HepG2 (cell line): ENCODE measurements around the gene MSL2. TPM values are rescaled to one million over a fixed set of nuclear protein-coding genes. Genes with fewer than 3 reads are reported as not detected.

Experiments
- KDM5A ChIP-seq: fragments of 200-600 bp; sonication (generic); IDR thresholded peaks from 2 replicates; pipeline ENCODE4 v1.7.0; 2018; ENCODE audit warnings: antibody characterized with exemption, mild to moderate bottlenecking, low read length, borderline replicate concordance
- MBD4 ChIP-seq: IDR thresholded peaks from 2 replicates; pipeline ENCODE4 v1.6.1; 2012; ENCODE audit warnings: low read length, inconsistent platforms, borderline replicate concordance
- MTA1 ChIP-seq: sonication (generic); formaldehyde crosslinking; IDR thresholded peaks from 2 replicates; pipeline ENCODE4 v1.4.0; 2020; ENCODE audit warnings: missing genetic modification reagents, mild to moderate bottlenecking, borderline replicate concordance
- NR2F6 ChIP-seq, 2 experiments: IDR thresholded peaks; 2 replicates each; pipeline ENCODE4 v1.6.1; 2016; ENCODE audit warnings: antibody characterized with exemption in 1 of 2, mild to moderate bottlenecking in 1 of 2
- PAXIP1 ChIP-seq: sonication (generic); formaldehyde crosslinking; conservative IDR thresholded peaks from 2 replicates; pipeline ENCODE4 v1.4.0; 2020; ENCODE audit warnings: mild to moderate bottlenecking, missing genetic modification reagents, moderate library complexity
- PHF8 ChIP-seq: sonication (generic); formaldehyde crosslinking; IDR thresholded peaks from 2 replicates; pipeline ENCODE4 v1.5.0; 2020; ENCODE audit warnings: missing genetic modification reagents
- SRF ChIP-seq: IDR thresholded peaks from 2 replicates; pipeline ENCODE4 v1.6.1; 2011; ENCODE audit warnings: mild to moderate bottlenecking, low read depth, low read length, moderate library complexity
- TSC22D2 ChIP-seq: sonication (generic); formaldehyde crosslinking; IDR thresholded peaks from 2 replicates; pipeline ENCODE4 v1.5.1; 2020; ENCODE audit warnings: missing genetic modification reagents, mild to moderate bottlenecking, borderline replicate concordance
- ZHX2 ChIP-seq, 2 experiments: sonication (generic) in 1 of 2; formaldehyde crosslinking in 1 of 2; IDR thresholded peaks; 2 replicates each; pipeline versions ENCODE4 v1.6.1 to v1.9.0; 2014 to 2022; ENCODE audit warnings: antibody characterized with exemption in 1 of 2, borderline replicate concordance in 1 of 2, inconsistent platforms in 1 of 2, low read depth in 1 of 2, missing genetic modification reagents in 1 of 2
- ZMYM2 ChIP-seq: sonication (generic); formaldehyde crosslinking; IDR thresholded peaks from 2 replicates; pipeline ENCODE4 v1.8.0; 2022; ENCODE audit warnings: mild to moderate bottlenecking, missing genetic modification reagents
- ZNF138 ChIP-seq: sonication (generic); formaldehyde crosslinking; IDR thresholded peaks from 2 replicates; pipeline ENCODE4 v1.5.0; 2020; ENCODE audit warnings: mild to moderate bottlenecking, low read depth, missing genetic modification reagents
- ZNF460 ChIP-seq: sonication (generic); formaldehyde crosslinking; IDR thresholded peaks from 2 replicates; pipeline ENCODE4 v1.5.1; 2020; ENCODE audit warnings: missing genetic modification reagents, mild to moderate bottlenecking, borderline replicate concordance
- ZNF530 ChIP-seq: sonication (generic); formaldehyde crosslinking; IDR thresholded peaks from 2 replicates; pipeline ENCODE4 v1.5.0; 2020; ENCODE audit warnings: low read depth, mild to moderate bottlenecking, missing genetic modification reagents
- ZNF652 ChIP-seq: IDR thresholded peaks from 2 replicates; pipeline ENCODE4 v1.6.1; 2016; ENCODE audit warnings: low read depth, borderline replicate concordance
- ZSCAN31 ChIP-seq: sonication (generic); formaldehyde crosslinking; IDR thresholded peaks from 2 replicates; pipeline ENCODE4 v1.5.0; 2020; ENCODE audit warnings: low read depth, mild to moderate bottlenecking, missing genetic modification reagents
- ZXDC ChIP-seq: sonication (generic); formaldehyde crosslinking; IDR thresholded peaks from 2 replicates; pipeline ENCODE4 v1.5.0; 2020; ENCODE audit warnings: mild to moderate bottlenecking, missing genetic modification reagents
- polyA plus RNA-seq, 8 experiments: library from polyadenylated mRNA; depleted of rRNA in 3 of 8; stranded (reverse) in 7 of 8; unstranded in 1 of 8; fragments of >200 nt; fragmentation: Illumina TruSeq in 4 of 8; extraction: Trizol in 4 of 8; gene quantifications; 2 replicates each; pipeline versions ENCODE4 v1.2.1 to v1.2.3, GENCODE V29; 2011 to 2016; ENCODE audit warnings: low read depth in 4 of 8, missing spikeins in 1 of 8, mixed read lengths in 1 of 8; ENCODE audit not compliant: insufficient read depth in 1 of 8
- total RNA-seq, 5 experiments: library from RNA; depleted of rRNA; stranded (reverse); fragments of >200 nt; fragmentation: Illumina TruSeq; extraction: Trizol; gene quantifications; 2 replicates each; pipeline ENCODE4 v1.2.3, GENCODE V29; 2016; ENCODE audit warnings: low read depth in 1 of 5

Gene MSL2
- total and polyA plus RNA-seq, 2 of the 13 experiments (the other 11 are each of a cell fraction or from before 2014, with no cell fraction given), result 6.9 to 11.7 TPM

- TF ChIP-seq TSC22D2 (CRISPR knock-in tag) (peak; percentile 84), MTA1 (CRISPR knock-in tag) (peak; percentile 95), ZXDC (peak; percentile 93), ZHX2 (IDR thresholded peaks at IDR 0.05; ENCODE audit: low read depth) (peak; percentile 66; the same call in 1 of the 2 replicates), ZHX2 (CRISPR knock-in tag; IDR thresholded peaks at IDR 0.05; ENCODE audit: borderline replicate concordance) (peak; percentile 96), ZMYM2 (CRISPR knock-in tag) (peak; percentile 94), ZNF530 (CRISPR knock-in tag) (no peak), KDM5A (peak; percentile 29; the same call in 1 of the 2 replicates), PAXIP1 (CRISPR knock-in tag) (peak; percentile 84), ZNF652 (CRISPR knock-in tag) (no peak), ZSCAN31 (0 out of 2 replicates have a peak, but pooled peaks have one; percentile 58), SRF (peak; percentile 5; the same call in 1 of the 2 replicates), PHF8 (CRISPR knock-in tag) (peak; percentile 95), NR2F6 (IDR thresholded peaks at IDR 0.05) (no peak), NR2F6 (CRISPR knock-in tag; IDR thresholded peaks at IDR 0.05) (no peak; the same call in none of the 2 replicates), MBD4 (no peak), ZNF138 (CRISPR knock-in tag) (no peak; the same call in 1 of the 2 replicates), ZNF460 (CRISPR knock-in tag) (no peak)
These were observed 445 bp upstream of the MSL2 start (continued) for GRCh38 chr3:136196401-136197158.
